NCI-H146 treated with DMSO at 0.1 percent for 48 hours (cell line): Measurements from ENCODE around the gene ABCE1.
A peak's percentile ranks its signal among the peaks of the same experiment; 100 is the strongest.

ENCODE experiments used
- DNase-seq: peaks from one replicate; lab custom pipeline; 2025; ENCODE audit not compliant: unreplicated experiment; lab: John Stamatoyannopoulos, UW

ABCE1 gene

DNA sequence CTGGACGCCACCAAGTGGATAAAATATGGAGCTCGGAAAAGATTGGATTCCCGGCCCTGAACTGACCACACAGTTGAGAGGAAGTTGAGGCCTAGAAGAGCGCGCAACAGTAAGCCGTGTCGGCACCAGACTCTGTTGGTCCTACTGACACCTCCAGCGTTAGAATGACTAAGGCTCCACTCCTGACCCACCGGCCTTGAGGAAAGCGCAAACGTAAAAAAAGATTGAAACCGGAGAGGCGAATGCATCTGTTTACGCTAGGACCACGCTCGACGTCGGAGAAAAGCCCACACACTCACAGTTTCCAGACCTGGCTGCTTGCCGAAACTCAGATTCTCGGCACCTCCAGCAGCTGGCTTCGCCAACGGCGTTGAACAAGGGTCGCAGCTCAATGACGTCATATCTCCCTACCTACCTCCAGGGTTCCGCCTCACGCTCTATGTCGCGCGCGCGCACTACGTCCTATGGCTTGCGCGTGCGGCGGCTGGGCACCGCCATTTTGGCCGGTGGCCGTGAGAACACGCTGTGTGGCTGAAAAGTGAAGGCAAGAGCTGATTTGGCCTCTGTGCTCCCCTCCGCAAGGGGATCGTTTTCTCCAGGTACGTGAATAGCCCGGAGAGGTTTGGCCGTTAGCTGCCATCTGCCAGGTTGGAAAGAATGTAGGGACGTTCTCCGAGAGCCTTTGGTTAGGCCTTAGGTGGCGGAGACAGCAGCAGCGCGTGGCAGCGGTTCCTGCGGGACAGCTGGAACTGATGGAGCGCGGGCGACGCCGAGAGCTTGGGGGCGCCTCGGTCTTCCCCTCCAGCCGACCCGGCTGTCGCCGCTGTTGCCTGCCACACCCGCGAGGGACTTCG is at the start of gene ABCE1, which contains the start of gene ANAPC10:
Gene ABCE1 (plus strand): TSS at position 491 of the 854 bp plus-strand sequence. CDS start 6,102 bp downstream, outside the sequence.
Gene ANAPC10 (minus strand): TSS at position 376 of the 854 bp plus-strand sequence. CDS start 2,097 bp downstream, outside the sequence.
- DNase-seq = peak; percentile 89

DNA sequence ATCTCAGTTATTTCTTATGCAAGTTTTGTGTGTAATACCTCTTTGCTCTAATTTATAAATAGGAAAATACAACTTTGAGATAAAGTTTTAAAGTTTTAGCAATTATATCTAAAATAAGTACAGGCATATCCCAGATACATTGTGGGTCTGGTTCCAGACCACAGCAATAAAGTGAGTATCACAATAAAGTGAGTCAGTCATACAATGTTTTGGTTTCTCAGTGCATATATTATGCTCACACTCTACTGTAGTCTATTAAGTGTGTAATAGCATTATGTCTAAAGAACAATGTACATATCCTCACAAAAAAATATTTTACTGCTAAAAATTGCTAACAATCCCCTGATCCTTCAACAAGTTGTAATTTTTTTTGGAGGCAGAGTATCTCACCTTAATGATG is 49.3 kb upstream of the ABCE1 start:
- no peak for DNase-seq

DNA sequence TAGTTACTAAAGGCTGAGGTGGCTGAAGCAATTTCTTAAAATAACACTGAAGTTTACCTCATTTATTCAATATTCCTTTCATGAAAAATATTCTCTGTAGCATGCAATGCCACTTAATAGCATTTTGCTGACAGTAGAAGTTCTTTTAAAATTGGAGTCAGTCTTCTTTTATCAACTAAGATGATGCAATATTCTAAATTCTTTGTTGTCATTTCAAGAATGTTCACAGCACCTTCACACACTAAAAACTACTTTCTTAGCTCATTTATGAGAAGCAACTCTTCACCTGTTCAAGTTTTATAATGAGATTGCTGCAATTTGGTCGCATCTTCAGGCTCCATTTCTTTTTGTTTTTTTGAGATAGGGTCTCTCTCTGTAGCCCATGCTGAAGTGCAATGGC is 48.9 kb upstream of the ABCE1 start:
- DNase-seq = no peak

DNA sequence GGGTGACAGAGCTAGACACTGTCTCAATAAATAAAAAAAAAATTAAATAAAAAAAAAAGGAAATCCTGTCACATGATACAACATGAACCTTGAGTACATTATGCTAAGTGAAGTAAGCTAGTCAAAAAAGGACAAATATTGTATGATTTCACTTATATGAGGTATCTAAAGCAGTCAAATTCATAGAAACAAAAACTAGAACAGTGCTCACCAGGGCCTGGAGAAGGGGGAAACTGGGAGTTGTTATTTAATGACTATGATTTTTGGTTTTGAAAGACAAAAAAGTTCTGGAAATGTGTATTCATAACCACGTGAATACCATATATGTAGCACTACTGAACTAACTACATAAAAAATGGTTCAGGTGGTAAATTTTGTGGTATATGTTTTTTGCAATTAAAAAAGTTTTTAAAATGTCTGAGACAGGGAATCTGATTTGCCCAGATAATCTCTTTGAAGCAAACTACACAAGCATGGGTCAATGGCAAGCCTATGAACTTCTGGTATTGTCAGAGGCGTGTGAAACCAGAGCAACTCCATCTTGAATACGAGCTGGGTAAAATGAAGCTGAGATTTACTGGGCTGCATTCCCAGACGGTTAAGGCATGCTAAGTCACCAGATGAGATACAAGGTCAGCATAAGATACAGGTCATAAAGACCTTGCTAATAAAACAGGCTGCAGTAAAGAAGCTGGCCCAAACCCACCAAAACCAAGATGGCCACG is 42.4 kb upstream of the ABCE1 start:
- no peak for DNase-seq

DNA sequence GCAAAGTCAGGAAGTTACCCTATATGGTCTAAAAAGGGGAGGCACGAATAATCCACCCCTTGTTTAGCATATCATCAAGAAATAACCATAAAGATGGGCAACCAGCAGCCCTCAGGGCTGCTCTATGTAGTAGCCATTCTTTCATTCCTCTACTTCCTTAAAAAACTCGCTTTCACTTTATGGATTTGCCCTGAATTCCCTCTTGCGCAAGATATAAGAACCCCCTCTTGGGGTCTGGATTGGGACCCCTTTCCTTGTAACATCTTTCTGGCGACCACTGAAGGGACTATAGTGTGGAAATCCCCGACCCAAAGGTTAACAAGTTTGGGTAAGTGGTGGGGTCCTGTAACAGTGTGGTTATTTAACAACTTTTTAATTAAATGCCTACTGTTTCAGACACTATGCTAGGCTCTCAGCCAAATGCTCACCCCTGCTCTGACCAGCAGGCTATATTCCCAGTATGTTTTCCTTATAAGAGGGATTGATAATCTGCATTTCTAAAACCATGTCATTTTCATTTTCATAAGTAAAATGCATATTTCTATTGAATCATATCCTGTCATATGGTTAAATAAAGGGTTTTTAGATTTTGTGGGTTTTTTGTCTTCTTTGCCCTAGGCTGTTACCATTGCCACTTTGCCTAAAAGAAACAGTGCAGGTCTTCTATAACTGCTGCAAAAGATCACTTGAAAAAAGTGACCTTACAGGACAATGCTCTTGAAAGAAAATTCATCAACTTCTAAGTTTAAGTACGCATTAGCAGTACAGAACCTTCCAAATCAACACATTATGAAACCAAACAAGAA is 41.6 kb upstream of the ABCE1 start:
- DNase-seq = no peak

DNA sequence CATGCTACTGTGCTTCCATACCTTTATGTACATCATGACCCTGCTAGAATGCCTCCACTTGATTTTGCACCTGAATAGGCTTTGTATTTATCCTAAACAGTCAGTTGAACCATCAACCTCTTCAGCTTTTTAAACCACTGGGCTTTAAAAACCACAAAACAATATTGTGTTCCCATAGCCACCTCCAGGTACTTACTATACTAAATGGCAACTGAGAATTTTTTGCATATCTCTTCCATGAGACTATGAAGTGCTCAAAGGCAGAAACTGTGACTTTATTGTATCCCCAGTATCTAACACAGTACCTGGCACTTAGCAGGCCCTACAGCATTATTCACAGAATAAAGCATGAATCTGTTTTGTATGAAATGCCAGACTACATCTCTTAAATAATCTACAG is 39.9 kb upstream of the ABCE1 start:
- no peak for DNase-seq

DNA sequence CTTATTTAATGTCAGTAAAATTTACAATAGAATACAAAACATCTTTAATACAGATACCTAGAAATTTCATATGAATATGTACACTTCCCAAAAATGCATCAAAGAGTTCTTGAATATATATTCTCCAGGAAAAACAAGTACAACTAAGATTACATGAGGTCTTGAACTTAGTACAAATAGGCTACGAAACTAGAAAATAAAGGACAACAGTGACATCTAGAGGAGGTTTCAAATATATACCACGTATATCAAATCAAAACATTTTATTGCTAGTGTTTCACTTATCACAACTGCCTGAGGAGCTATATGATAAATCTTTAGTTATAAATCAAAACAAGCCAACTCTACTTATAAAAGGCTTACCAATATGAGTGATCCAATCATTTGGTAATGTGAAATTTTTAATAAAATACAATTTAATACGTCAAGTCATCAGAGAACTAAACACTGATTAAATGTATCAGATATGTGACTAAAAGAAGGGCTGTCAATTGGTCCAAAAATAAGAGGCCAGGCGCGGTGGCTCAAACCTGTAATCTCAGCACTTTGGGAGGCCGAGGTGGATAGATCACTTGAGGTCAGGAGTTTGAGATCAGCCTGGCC is 36.7 kb upstream of the ABCE1 start:
- DNase-seq = peak; percentile 32

DNA sequence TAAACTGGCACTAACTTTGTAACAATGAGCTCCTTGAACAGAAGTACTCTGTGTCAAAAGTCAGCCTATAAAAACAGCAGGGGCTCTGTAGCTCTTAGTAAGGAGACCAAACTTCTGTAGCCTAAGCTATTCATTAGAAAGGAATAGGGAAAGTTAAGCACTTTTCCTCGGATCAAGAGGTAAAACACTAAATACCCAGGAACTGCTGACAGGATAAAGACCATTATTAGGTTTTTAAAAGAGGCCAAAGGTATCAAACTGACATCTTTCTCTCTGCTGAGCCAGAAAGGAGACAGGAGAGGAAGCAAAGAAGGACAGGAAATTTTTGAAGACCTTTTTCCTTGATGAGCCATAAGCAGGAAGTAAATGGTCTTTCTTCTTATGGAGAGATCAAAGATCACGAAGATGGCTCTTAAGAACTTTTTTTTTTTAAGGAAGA is 32.0 kb upstream of the ABCE1 start:
- no peak for DNase-seq

DNA sequence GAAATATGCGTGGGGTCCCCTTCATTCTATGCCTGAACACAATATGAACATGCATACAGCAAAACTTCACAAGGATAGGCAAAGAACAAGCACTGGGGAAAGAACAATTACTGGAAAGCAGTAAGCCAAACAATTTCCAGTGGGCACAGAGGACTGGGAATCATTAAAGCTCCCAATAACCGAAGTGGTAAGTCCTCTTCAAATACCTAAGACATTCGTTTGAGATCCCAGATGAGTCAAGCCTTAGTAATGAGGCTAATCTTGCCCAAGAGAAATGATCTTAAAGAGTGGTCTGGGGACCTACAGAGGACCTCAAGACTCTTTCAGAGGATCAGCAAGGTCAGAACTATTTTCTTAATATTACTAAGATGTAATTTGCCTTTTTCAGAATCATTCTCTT is 28.8 kb upstream of the ABCE1 start:
- DNase-seq = no peak

DNA sequence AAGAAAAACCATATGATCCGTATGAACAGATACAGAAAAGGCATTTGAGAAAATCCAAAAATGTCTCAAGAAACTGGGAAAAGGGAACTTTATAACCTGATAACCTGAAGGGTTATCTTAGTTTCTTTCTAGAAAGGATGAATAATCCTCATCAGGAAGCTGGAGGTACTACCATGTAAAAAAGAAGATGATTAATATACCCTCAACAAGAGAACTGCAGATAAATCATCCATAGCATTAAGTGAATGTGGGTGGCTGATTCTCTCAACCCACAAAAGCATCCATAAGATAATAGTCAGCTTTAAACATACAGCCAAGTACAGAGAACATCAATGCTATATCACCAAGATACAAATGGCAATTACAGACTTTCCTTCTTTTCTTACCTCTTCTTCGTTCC is 26.6 kb upstream of the ABCE1 start:
- DNase-seq = no peak

DNA sequence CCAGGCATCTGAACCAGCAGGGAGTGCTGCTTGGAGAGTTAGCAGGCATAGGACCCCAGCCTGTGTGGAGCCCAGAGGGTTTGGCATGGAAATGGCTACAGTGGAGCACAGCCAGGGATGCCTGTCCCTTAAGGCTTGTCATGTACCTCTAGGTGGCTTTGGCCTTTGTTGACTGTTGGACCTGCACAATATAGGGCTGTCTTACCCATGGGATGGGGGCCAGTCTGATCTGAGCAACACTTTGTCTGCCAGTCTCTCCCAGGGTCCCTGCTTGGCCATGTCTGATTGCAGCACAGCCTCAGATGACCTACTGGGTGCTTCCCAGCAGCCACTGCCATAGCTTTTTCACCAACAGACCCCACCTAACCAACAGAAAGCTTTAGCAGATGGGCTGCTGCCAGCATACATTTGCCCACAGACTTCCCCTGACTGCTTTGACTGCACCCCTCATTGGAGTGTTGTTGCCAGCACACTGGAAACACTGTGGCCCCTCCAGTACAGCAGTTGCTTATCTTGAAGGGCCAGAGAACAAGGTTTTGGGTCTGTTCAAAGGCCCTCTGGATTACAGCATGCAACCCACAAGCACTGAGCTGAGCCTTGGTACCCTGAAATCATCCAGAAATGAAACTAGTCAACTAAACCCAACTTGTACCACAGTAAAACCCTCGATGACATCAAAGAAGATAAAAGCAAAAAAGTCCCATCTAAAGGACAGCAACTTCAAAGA is 22.2 kb upstream of the ABCE1 start:
- no peak for DNase-seq

DNA sequence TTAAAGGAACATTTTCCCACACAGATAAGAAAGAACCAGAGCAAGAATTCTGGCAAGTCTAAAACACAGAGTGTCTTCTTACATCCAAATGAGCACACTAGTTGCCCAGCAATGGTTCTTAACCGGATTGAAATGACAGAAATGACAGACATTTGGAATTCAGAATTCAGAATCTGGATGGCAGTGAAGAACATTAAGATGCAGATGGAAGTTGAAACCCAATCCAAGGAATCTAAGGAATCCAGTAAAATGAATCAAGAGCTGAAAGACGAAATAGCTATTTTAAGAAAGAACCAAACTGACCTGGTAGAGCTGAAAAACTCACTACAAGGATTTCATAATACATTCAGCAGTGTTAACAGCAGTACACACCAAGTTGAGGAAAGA is 21.6 kb upstream of the ABCE1 start:
- DNase-seq = no peak

DNA sequence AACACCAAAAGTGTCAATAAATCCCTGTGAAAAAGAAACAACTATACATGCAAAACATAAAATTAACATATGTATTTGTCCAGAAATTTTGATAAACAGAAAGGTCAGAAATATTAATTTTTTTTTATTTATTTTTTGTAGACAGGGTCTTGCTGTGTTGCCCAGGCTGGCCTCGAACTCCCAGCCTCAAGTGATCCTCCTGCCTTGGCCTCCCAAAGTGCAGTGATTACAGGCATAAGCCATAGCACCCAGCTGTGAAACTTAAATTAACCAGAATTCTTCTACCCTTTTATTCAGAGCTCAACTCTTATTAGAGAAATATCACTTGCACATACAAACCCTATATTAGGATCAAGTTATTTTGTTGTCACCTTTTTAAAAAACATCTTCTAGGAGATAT is 16.4 kb upstream of the ABCE1 start:
- no peak for DNase-seq

DNA sequence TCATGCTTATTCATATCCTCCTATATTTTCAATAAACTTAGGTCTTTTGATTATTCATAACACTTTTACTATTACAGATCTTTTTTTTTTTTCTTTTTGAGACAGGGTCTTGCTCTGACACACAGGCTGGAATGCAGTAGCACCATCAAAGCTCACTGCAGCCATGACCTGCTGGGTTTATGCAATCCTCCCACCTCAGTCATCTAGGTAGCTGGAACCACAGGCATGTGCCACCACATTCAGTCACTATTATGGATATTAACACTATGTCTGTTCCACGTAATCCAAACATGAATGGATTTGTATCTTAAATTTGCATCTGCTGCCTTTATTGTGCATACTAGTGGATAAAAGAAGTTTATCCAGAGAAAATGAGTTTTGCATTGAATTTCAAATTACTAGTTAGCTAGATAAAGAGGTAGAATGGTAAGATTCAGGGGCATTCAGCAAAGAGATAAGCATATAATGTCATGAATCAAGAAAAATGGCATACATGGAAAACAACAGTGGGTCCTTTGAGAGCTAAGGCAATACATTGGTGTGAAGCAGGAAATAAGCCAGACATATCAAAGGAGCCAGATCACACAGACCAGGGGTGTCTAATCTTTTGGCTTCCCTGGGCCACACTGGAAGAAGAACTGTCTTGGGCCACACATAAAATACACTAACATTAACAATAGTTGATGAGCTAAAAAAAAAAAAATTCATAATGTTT is 14.1 kb upstream of the ABCE1 start:
- DNase-seq = no peak

DNA sequence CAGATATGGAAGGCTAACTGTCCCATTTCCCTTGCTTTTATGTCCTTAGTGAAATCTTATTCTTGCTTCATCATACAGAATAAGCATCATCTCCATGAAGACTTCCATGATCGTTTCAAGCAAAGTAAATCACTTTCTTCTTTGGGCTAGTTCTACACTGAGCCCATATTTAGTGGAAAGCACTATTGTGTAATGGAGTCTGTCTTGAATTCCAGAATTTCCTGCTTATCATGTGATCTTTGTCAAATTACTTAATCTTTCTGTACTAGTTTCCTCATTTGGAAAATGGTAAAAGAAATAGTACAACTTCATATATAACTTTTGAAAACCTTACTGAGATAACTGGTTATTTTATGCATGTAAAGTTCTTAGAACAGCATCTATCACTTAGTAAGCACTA is 7.7 kb upstream of the ABCE1 start:
- DNase-seq = no peak

DNA sequence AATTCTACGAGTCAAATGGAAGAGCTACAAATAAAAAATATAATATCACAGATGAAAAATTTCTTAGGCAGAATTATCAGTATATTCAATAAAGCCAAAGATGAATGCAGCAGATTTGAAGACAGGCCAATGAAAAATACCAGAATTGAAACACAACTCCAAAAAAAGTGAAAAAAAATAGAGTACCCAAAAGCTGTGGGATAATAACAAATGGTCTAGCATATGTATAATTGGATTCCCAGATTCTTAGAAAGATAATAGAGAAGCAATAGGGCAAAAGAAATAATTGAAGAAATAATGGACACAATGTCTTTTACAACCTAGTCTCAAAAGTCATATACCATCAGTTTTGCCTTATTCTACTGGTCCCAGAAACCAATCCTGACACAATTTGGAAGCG is 4.5 kb upstream of the ABCE1 start:
- DNase-seq = no peak

DNA sequence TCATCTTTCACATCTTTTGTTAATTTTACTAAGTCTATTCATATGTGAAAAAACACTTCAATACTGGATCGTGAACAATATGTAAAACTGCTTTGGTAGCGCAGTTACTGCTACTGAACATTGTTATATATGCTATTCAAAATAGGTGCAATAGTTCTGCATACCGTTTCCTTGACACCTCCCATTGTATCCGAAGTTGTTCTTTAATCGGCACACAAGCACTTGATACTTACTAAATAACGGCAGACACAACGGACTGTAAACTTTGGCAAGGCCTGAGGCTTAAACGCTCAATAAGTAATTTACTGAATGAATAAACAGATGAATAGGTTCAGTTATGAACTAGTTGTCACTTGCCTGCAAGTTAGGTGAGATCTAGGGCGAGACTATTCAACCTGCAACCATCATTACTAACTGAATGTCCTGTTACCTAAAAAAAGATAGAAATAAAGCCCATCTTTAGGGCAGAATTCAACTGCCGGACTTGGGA is 735 bp upstream of the ABCE1 start:
- no peak for DNase-seq

DNA sequence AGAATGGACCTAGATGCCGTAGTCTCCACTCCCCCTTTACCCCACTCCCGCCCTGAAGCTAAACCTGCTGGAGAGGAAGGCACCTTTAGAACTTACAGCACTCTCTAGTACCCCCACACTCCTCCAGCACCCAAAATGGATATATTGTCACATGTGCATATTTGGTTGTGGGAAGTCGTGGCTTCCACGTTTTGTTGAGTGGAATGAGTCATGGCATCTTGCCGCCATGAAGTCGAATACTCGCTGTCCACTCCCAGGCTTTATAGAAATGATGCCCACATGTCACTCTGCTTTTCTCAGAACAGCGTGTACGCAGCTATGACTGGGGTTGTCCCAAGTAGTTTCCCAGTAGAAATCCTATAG is 545 bp downstream of the ABCE1 start:
- peak; percentile 12 for DNase-seq

DNA sequence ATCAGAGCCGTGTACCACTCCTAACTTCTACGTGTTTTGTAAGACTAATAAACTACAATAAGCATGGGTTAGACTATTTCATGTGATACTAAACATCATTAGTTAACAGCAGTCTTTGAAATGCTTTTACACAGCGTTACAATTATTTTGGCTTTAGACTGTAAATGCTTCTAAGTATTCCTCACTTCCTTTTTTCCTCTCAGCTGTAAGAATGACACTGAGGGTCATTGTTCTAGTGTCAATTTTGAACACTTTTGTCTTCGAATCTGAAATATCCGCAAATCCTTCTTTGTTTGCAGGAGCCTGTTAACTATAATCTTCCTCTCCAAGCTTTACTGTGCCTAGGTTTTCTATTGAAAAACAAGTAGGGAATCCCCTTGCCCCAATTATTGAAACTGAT is 1.5 kb downstream of the ABCE1 start:
- DNase-seq = no peak

DNA sequence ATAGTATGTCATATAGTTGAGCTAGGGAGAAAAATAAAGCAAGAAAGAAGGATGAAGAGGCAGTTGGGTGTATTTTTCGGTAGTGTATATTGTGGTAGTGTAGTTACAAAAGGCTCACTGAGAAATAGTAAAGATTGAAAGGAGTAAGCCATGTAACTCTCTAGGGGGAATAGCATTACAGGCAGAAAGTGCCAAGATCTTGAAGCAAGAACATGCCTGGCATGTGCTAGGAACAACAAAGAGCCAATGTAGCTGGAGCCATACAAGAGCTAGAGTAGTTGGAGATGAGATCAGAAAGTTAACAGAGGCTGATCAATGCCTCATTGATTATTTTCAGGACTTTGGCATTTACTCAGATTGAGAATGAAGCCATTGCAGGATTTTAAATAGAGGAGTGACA is 3.0 kb downstream of the ABCE1 start:
- DNase-seq = no peak
